HL-60 (cell line): Measurements from ENCODE around the gene RHAG.

ENCODE experiments used
- DNase-seq, 2 experiments: peaks; one replicate each; pipeline ENCODE4 v3.0.0-alpha.2; 2010 to 2020; ENCODE audit warnings: low read depth in 1 of 2, low spot score in 1 of 2
- H3K27ac ChIP-seq: fragments of 250-450 bp; sonication (Bioruptor Pico); replicated peaks from 2 replicates; pipeline ENCODE4 v1.5.1; 2020; ENCODE audit warnings: mild to moderate bottlenecking, moderate library complexity
- H3K27me3 ChIP-seq: fragments of 250-450 bp; sonication (Bioruptor Pico); 2 replicates; pipeline ENCODE4 v1.5.1; 2021; ENCODE audit warnings: mild to moderate bottlenecking, moderate library complexity; ENCODE audit not compliant: insufficient read depth, poor library complexity, severe bottlenecking
- H3K4me3 ChIP-seq: replicated peaks from 2 replicates; pipeline ENCODE4 v1.5.1; 2011; ENCODE audit warnings: mild to moderate bottlenecking, control low read depth, low read length; ENCODE audit not compliant: insufficient read depth
- GABPA ChIP-seq: IDR thresholded peaks from 2 replicates; pipeline ENCODE4 v1.6.1; 2012; ENCODE audit warnings: low read depth
- POLR2AphosphoS5 ChIP-seq: IDR thresholded peaks from 2 replicates; pipeline ENCODE4 v1.6.1; 2012; ENCODE audit warnings: low read depth
- SPI1 ChIP-seq: IDR thresholded peaks from 2 replicates; pipeline ENCODE4 v1.6.1; 2012; ENCODE audit warnings: low read depth, mild to moderate bottlenecking, borderline replicate concordance
- TF ChIP-seq, protein P1 (sequence below): IDR thresholded peaks from one replicate; pipeline ENCODE4 v1.5.1; 2011; ENCODE audit warnings: low read length, control low read depth, inconsistent platforms; ENCODE audit not compliant: insufficient read depth
- TF ChIP-seq, protein P2 (sequence below): IDR thresholded peaks from 2 replicates; pipeline ENCODE4 v1.6.1; 2012; ENCODE audit warnings: low read depth; ENCODE audit not compliant: insufficient replicate concordance

The RHAG gene

GRCh38 chr6:49648036-49648435 lies 11.4 kb upstream of the RHAG start:
- Histone ChIP-seq H3K27ac (no peak overlapping the region), H3K27me3 (no peaks in the 10 kb centered on the region)
- DNase-seq = no peak

DNA sequence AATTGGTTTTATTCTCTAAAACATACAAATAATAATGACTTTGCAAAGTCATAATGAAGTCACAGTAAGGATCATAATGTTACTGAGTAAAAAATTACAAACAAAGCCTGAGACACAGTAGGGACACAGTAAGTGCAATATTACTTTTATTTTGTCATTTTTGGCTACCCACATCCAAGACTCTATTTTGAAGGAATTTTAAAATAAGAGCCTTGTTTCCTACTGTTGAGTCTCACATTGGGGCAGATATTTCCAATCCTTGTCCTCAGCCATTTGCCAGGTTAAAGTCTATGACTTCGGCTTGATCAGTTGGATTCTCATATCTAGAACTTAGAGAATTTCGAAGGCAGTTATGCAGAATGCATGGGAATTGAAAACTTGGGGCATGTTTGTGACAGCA lies 10.8 kb upstream of the RHAG start:
- TF ChIP-seq POLR2AphosphoS5 (no peak), SPI1 (no peak), GABPA (no peak)
- TF ChIP-seq, protein P1, sequence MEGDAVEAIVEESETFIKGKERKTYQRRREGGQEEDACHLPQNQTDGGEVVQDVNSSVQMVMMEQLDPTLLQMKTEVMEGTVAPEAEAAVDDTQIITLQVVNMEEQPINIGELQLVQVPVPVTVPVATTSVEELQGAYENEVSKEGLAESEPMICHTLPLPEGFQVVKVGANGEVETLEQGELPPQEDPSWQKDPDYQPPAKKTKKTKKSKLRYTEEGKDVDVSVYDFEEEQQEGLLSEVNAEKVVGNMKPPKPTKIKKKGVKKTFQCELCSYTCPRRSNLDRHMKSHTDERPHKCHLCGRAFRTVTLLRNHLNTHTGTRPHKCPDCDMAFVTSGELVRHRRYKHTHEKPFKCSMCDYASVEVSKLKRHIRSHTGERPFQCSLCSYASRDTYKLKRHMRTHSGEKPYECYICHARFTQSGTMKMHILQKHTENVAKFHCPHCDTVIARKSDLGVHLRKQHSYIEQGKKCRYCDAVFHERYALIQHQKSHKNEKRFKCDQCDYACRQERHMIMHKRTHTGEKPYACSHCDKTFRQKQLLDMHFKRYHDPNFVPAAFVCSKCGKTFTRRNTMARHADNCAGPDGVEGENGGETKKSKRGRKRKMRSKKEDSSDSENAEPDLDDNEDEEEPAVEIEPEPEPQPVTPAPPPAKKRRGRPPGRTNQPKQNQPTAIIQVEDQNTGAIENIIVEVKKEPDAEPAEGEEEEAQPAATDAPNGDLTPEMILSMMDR = no peak
- TF ChIP-seq, protein P2, sequence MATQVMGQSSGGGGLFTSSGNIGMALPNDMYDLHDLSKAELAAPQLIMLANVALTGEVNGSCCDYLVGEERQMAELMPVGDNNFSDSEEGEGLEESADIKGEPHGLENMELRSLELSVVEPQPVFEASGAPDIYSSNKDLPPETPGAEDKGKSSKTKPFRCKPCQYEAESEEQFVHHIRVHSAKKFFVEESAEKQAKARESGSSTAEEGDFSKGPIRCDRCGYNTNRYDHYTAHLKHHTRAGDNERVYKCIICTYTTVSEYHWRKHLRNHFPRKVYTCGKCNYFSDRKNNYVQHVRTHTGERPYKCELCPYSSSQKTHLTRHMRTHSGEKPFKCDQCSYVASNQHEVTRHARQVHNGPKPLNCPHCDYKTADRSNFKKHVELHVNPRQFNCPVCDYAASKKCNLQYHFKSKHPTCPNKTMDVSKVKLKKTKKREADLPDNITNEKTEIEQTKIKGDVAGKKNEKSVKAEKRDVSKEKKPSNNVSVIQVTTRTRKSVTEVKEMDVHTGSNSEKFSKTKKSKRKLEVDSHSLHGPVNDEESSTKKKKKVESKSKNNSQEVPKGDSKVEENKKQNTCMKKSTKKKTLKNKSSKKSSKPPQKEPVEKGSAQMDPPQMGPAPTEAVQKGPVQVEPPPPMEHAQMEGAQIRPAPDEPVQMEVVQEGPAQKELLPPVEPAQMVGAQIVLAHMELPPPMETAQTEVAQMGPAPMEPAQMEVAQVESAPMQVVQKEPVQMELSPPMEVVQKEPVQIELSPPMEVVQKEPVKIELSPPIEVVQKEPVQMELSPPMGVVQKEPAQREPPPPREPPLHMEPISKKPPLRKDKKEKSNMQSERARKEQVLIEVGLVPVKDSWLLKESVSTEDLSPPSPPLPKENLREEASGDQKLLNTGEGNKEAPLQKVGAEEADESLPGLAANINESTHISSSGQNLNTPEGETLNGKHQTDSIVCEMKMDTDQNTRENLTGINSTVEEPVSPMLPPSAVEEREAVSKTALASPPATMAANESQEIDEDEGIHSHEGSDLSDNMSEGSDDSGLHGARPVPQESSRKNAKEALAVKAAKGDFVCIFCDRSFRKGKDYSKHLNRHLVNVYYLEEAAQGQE = no peak
- no peaks in the 10 kb centered on the region for H3K27me3 ChIP-seq
- H3K27ac ChIP-seq = no peak overlapping the region
- DNase-seq = no peak
- no peak overlapping the region for H3K4me3 ChIP-seq

More at GRCh38 chr6:49648036-49648435, 11.4 kb upstream of the RHAG start:
- TF ChIP-seq, protein P2 = no peak
- no peak for TF ChIP-seq POLR2AphosphoS5
- TF ChIP-seq SPI1 = no peak
- TF ChIP-seq, protein P1 = no peak
- no peak for TF ChIP-seq GABPA
- no peak overlapping the region for H3K4me3 ChIP-seq

DNA sequence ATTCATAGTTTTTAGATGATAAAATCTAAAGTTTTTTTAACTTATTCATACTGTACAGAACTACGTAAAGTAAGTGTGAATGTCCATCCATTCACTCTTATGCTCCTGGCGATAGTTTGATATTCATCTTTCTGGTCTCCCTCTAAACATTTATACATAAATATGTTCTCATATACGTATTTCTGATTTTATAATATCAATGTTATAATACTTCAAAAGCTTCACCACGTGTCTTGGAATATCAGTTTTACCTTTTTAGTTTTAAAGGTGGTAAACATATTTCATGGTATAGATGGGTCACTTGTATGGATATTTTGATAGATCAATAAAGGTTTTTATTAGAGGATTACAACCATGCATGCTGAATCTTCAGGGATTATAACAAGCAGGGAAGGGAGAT lies 10.3 kb upstream of the RHAG start:
- TF ChIP-seq, protein P2 = no peak
- TF ChIP-seq, protein P1 = no peak
- TF ChIP-seq POLR2AphosphoS5 = no peak
- no peak for TF ChIP-seq SPI1
- no peak for TF ChIP-seq GABPA
- H3K4me3 ChIP-seq = no peak overlapping the region
- no peak for DNase-seq
- no peaks in the 10 kb centered on the region for H3K27me3 ChIP-seq
- H3K27ac ChIP-seq = no peak overlapping the region
